ENCODE results near the gene PITX3.

- TF ChIP-seq CTCF (conservative IDR thresholded peaks at IDR 0.05; ENCODE audit: low read depth in 2 of 2) (no peak), JUNB (IDR thresholded peaks at IDR 0.05; ENCODE audit: unreplicated experiment) (no peak)
These were observed 7.3 kb downstream of the PITX3 start for GRCh38 chr10:102233997-102234396.
